Glomerular endothelial cell (primary cell): ENCODE measurements around the gene ACSL1. TPM values are rescaled to one million over a fixed set of nuclear protein-coding genes. Genes with fewer than 3 reads are reported as not detected.
A peak's percentile ranks its signal among the peaks of the same experiment; 100 is the strongest.

Source experiments
- DNase-seq: peaks from one replicate; pipeline ENCODE4 v3.0.0-alpha.2; 2011; ENCODE audit warnings: low read depth, low spot score; ENCODE audit errors: extremely low read depth
- total RNA-seq: library from RNA; depleted of rRNA; stranded (reverse); fragments of >200 nt; gene quantifications from 2 replicates; pipeline ENCODE4 v1.2.3, GENCODE V29; 2015

Gene ACSL1
- total RNA-seq, 1 donor from 2014 or later = 10.9 TPM

- no peak for DNase-seq
These were observed 95.8 kb downstream of the ACSL1 start for GRCh38 chr4:184729946-184730345.

GRCh38 chr4:184728858-184729257 lies 96.9 kb downstream of the ACSL1 start:
- peak; percentile 76 for DNase-seq

GRCh38 chr4:184727430-184727829 lies 98.3 kb downstream of the ACSL1 start:
- no peak for DNase-seq

- DNase-seq = no peak
These were observed 103.0 kb downstream of the ACSL1 start for GRCh38 chr4:184722798-184723197.

GRCh38 chr4:184721254-184721653 lies 104.5 kb downstream of the ACSL1 start:
- DNase-seq = no peak

GRCh38 chr4:184719407-184719806 lies 106.4 kb downstream of the ACSL1 start:
- no peak for DNase-seq

GRCh38 chr4:184715526-184715925 lies 110.2 kb downstream of the ACSL1 start:
- DNase-seq = no peak

GRCh38 chr4:184713887-184714286 lies 111.9 kb downstream of the ACSL1 start:
- DNase-seq = no peak

- no peak for DNase-seq
These were observed 113.4 kb downstream of the ACSL1 start for GRCh38 chr4:184712322-184712721.

GRCh38 chr4:184706453-184706852 lies 119.3 kb downstream of the ACSL1 start:
- no peak for DNase-seq

- DNase-seq = no peak
These were observed 120.1 kb downstream of the ACSL1 start for GRCh38 chr4:184705692-184706091.

Other genes starting within 250 kb of the ACSL1 start
- gene CASP3, start 176.5 kb downstream of the ACSL1 start, total RNA-seq = 36.4 and 40.6 TPM in 2 replicates
- 6.0 and 13.2 TPM in 2 replicates for gene PRIMPOL, start 176.2 kb downstream of the ACSL1 start, total RNA-seq
- 4.6 and 13.7 TPM in 2 replicates for gene CENPU, start 91.9 kb downstream of the ACSL1 start, total RNA-seq
- gene HELT, start 192.5 kb upstream of the ACSL1 start, total RNA-seq = not detected in 2 replicates